PC-3 (cell line): Measurements from ENCODE around the gene TRIM43. TPM values are rescaled to one million over a fixed set of nuclear protein-coding genes. Genes with fewer than 3 reads are reported as not detected.
"Not testable (repeated sequence)": the region's sequence is repeated elsewhere in the genome, so short reads cannot be mapped to it uniquely, and the experiment has no call there.

Source experiments
- ATAC-seq: fragments of 200-7000 bp; cut with Tn5 transposase; 2 replicates; pipeline ENCODE4 v1.9.1; 2020; ENCODE audit warnings: mild to moderate bottlenecking, moderate library complexity
- Bru-seq: library from RNA; stranded (reverse); fragments of 400-500 nt; gene quantifications from one replicate; lab custom pipeline; 2021; lab: Mats Ljungman, UMichigan
- BruChase-seq, 2 experiments: library from RNA; stranded (reverse); fragments of 400-500 nt; gene quantifications; one replicate each; lab custom pipeline; 2021; lab: Mats Ljungman, UMichigan
- BruUV-seq: library from RNA; stranded (reverse); fragments of 400-500 nt; replicated peaks from 2 replicates; lab custom pipeline; 2021; lab: Mats Ljungman, UMichigan
- CTCF ChIA-PET: fragments of 300-600 bp; sonication (Branson Sonifier 250); formaldehyde crosslinking; loops from one replicate; lab custom pipeline; 2022; ENCODE audit warnings: antibody characterized with exemption; lab: Charles Lee
- POLR2A ChIA-PET: fragments of 300-600 bp; sonication (Branson Sonifier 250); formaldehyde crosslinking; loops from one replicate; lab custom pipeline; 2022; ENCODE audit warnings: antibody characterized with exemption; ENCODE audit not compliant: unreplicated experiment; lab: Charles Lee
- DNase-seq: peaks from one replicate; pipeline ENCODE4 v3.0.0-alpha.2; 2015
- H2AFZ ChIP-seq: fragments of 300-600 bp; sonication (generic); 2 replicates; pipeline ENCODE4 v1.6.0; 2016; ENCODE audit warnings: antibody characterized with exemption, low read length
- H3F3A ChIP-seq: fragments of 300-600 bp; sonication (generic); one replicate; pipeline ENCODE4 v1.6.0; 2017; ENCODE audit warnings: antibody characterized with exemption, low read length, control low read depth, mild to moderate bottlenecking; ENCODE audit not compliant: unreplicated experiment
- H3K27ac ChIP-seq: fragments of 300-600 bp; sonication (generic); 2 replicates; pipeline ENCODE4 v1.5.1; 2016; ENCODE audit warnings: mild to moderate bottlenecking, low read length
- H3K27me3 ChIP-seq: fragments of 300-600 bp; sonication (generic); 2 replicates; pipeline ENCODE4 v1.6.1; 2016; ENCODE audit warnings: low read length, mixed read lengths
- H3K36me3 ChIP-seq: fragments of 300-600 bp; sonication (generic); 2 replicates; pipeline ENCODE4 v1.6.1; 2016; ENCODE audit warnings: low read depth, mixed run types, low read length, mixed read lengths
- H3K4me1 ChIP-seq: fragments of 300-600 bp; sonication (generic); 2 replicates; pipeline ENCODE4 v1.5.1; 2016; ENCODE audit warnings: low read length; ENCODE audit not compliant: insufficient read depth
- H3K4me2 ChIP-seq: fragments of 300-600 bp; sonication (generic); 2 replicates; pipeline ENCODE4 v1.6.0; 2016; ENCODE audit warnings: low read length
- H3K4me3 ChIP-seq: fragments of 300-600 bp; sonication (generic); 2 replicates; pipeline ENCODE4 v1.5.1; 2016; ENCODE audit warnings: mild to moderate bottlenecking, low read length, mixed read lengths
- H3K79me2 ChIP-seq: fragments of 300-600 bp; sonication (generic); 2 replicates; pipeline ENCODE4 v1.6.1; 2017; ENCODE audit warnings: low read length, mixed read lengths
- H3K9ac ChIP-seq: fragments of 300-600 bp; sonication (generic); 2 replicates; pipeline ENCODE4 v1.6.0; 2016; ENCODE audit warnings: mild to moderate bottlenecking, low read length
- H3K9me2 ChIP-seq: fragments of 300-600 bp; sonication (generic); replicated peaks from 2 replicates; pipeline ENCODE4 v1.6.1; 2016; ENCODE audit warnings: mixed run types, low read length, mixed read lengths
- H3K9me3 ChIP-seq: fragments of 300-600 bp; sonication (generic); 2 replicates; pipeline ENCODE4 v1.6.1; 2016; ENCODE audit warnings: low read length, mixed read lengths
- H4K20me1 ChIP-seq: fragments of 300-600 bp; sonication (generic); 2 replicates; pipeline ENCODE4 v1.6.1; 2016; ENCODE audit warnings: low read length, mixed read lengths
- EZH2 ChIP-seq: fragments of 300-600 bp; sonication (generic); IDR thresholded peaks from one replicate; pipeline ENCODE4 v1.6.1; 2017; ENCODE audit warnings: antibody characterized with exemption, mild to moderate bottlenecking, low read length; ENCODE audit not compliant: unreplicated experiment
- EZH2phosphoT487 ChIP-seq: fragments of 300-600 bp; sonication (generic); IDR thresholded peaks from 2 replicates; pipeline ENCODE4 v1.6.1; 2018; ENCODE audit warnings: mild to moderate bottlenecking, antibody characterized with exemption, low read length, borderline replicate concordance
- intact Hi-C: fragments of 100-400 bp; cut with micrococcal nuclease; formaldehyde crosslinking; loops from 2 replicates; pipeline ENCODE4 v1.9.0; 2023
- long read RNA-seq: library from polyadenylated mRNA; unstranded; transcript quantifications from one replicate; pipeline ENCODE4 v2.0.0, GENCODE V29; 2021; ENCODE audit not compliant: unreplicated experiment
- total RNA-seq: library from RNA; depleted of rRNA; stranded (reverse); fragments of >200 nt; gene quantifications from 2 replicates; pipeline ENCODE4 v1.2.3, GENCODE V29; 2014; rRNA removed
- TF ChIP-seq, protein P1 (sequence below): fragments of 300-600 bp; sonication (generic); conservative IDR thresholded peaks from 2 replicates; pipeline ENCODE4 v1.5.1; 2017; ENCODE audit warnings: antibody characterized with exemption, low read depth, mild to moderate bottlenecking, low read length

The TRIM43 gene
- not detected in 2 replicates for total RNA-seq
- Bru-seq, nascent RNA = not detected
- not detected for BruChase-seq, experiment 1, labeled RNA remaining after a 6-hour chase
- percentile 11 among the genes with signal in this experiment for BruChase-seq, experiment 2, labeled RNA remaining after a 2-hour chase
- long read RNA-seq = 0 reads

DNA sequence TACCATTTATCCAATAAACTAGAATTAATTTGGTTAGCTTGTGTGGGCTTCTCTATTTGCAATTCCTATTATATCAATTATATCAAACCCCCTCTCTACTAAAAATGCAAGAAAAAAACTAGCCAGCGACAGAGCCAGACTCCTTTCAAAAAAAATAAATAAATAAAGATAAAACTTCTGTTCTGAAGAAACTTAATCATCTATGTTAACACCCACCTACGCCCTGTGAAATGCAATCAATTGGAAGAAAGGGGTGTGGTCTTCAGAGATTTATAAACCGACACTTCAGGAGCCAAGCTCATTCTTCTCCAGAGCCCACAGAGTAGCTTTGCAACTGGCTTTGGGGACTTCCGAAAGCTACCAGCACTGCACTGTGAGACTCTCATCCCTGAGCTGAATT, at the start of gene TRIM43:
TSS of gene TRIM43 (plus strand) at position 301 of the 400 bp plus-strand sequence. CDS start 2,023 bp downstream, outside the sequence.
- not testable (repeated sequence) for H3K9ac ChIP-seq, H3K36me3 ChIP-seq

DNA sequence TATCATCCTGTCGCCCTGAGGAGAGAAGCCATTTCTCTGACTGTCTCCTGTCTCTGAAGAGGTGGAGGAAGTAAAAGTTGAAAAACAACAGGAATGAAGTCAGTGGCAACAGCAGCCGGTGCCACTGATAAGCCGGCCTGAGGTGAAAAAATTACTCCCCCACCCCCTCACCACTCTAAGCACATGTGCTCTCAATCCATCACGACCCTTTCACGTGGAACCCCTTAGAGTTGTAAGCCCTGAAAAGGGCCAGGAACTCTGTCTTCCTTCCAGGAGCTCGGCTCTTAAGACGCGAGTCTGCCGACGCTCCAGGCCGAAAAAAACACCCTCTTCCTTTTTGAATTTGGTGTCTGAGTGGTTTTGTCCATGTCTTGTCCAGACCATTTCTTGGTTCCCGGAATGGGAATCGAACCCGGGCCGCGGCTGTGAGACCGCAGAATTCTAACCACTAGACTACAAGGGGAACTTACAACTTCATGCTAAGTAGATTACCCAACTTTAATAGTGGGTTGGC, 40.7 kb upstream of the TRIM43 start:
- H3K4me3 ChIP-seq = no peak overlapping the region
- TF ChIP-seq EZH2phosphoT487 (no peak), EZH2 (no peak)
- TF ChIP-seq, protein P1, sequence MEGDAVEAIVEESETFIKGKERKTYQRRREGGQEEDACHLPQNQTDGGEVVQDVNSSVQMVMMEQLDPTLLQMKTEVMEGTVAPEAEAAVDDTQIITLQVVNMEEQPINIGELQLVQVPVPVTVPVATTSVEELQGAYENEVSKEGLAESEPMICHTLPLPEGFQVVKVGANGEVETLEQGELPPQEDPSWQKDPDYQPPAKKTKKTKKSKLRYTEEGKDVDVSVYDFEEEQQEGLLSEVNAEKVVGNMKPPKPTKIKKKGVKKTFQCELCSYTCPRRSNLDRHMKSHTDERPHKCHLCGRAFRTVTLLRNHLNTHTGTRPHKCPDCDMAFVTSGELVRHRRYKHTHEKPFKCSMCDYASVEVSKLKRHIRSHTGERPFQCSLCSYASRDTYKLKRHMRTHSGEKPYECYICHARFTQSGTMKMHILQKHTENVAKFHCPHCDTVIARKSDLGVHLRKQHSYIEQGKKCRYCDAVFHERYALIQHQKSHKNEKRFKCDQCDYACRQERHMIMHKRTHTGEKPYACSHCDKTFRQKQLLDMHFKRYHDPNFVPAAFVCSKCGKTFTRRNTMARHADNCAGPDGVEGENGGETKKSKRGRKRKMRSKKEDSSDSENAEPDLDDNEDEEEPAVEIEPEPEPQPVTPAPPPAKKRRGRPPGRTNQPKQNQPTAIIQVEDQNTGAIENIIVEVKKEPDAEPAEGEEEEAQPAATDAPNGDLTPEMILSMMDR = no peak
- H3F3A ChIP-seq = no peaks in the 10 kb centered on the region
- POLR2A ChIA-PET = no interaction called here
- no peaks in the 10 kb centered on the region for H4K20me1 ChIP-seq
- no peaks in the 10 kb centered on the region for H3K36me3 ChIP-seq
- no peak overlapping the region for H3K9ac ChIP-seq
- H3K9me2 ChIP-seq = no peaks in the 10 kb centered on the region
- H3K4me1 ChIP-seq = no peaks in the 10 kb centered on the region
- ATAC-seq (no peak), DNase-seq (no peak)
- no peaks in the 10 kb centered on the region for H3K9me3 ChIP-seq
- CTCF ChIA-PET = no interaction called here
- no peaks in the 10 kb centered on the region for H3K27me3 ChIP-seq
- H3K27ac ChIP-seq = no peak overlapping the region
- H3K79me2 ChIP-seq = no peaks in the 10 kb centered on the region
- BruUV-seq = no TSS peak
- intact Hi-C loops = no loop called here
- no peak overlapping the region for H3K4me2 ChIP-seq
- H2AFZ ChIP-seq = no peak overlapping the region

More for the DNA sequence above, at the start of gene TRIM43:
- DNase-seq, H3K4me2 ChIP-seq, H2AFZ ChIP-seq, H3K27ac ChIP-seq, H3K4me3 ChIP-seq, H3K4me1 ChIP-seq, H3F3A ChIP-seq, intact Hi-C loops, CTCF ChIA-PET, BruUV-seq, H3K79me2 ChIP-seq, ATAC-seq, H4K20me1 ChIP-seq, H3K9me2 ChIP-seq, POLR2A ChIA-PET, H3K9me3 ChIP-seq, H3K27me3 ChIP-seq: not testable (repeated sequence)

DNA sequence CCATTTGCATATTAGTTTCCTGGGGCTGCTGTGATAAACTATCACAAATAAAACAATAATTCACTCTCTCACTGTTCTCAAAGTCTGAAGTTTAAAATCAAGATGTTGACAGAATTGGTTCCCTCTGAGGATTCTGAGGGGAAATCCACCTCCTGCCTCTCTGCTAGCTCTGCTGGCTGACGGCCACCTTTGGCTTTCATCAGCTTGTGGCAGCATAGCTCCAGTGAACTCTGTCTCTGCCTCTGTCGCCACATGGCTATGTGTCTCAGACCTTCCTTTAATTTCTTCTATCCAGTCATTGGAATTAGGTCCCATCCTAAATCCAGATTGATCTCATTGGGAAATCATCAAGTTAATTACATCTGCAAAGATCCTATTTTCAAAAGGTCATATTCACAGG, 38.9 kb upstream of the TRIM43 start:
- CTCF ChIA-PET = no interaction called here
- no peaks in the 10 kb centered on the region for H3K36me3 ChIP-seq
- TF ChIP-seq EZH2phosphoT487 (no peak), EZH2 (no peak)
- TF ChIP-seq, protein P1 = no peak
- DNase-seq (no peak), ATAC-seq (no peak)
- H3K4me3 ChIP-seq = no peak overlapping the region
- no peaks in the 10 kb centered on the region for H3K79me2 ChIP-seq
- BruUV-seq = no TSS peak
- H3K4me2 ChIP-seq = no peak overlapping the region
- no peak overlapping the region for H2AFZ ChIP-seq
- H3K27ac ChIP-seq = no peak overlapping the region
- POLR2A ChIA-PET = no interaction called here
- H3F3A ChIP-seq = no peaks in the 10 kb centered on the region
- no peaks in the 10 kb centered on the region for H3K9me3 ChIP-seq
- no peak overlapping the region for H3K9ac ChIP-seq
- intact Hi-C loops = no loop called here
- H4K20me1 ChIP-seq = no peaks in the 10 kb centered on the region
- no peaks in the 10 kb centered on the region for H3K27me3 ChIP-seq
- H3K9me2 ChIP-seq = no peaks in the 10 kb centered on the region
- H3K4me1 ChIP-seq = no peaks in the 10 kb centered on the region
